HepG2 (cell line): ENCODE data around the gene BCAS3. TPM values are rescaled to one million over a fixed set of nuclear protein-coding genes. Genes with fewer than 3 reads are reported as not detected.

Experiments used
- ATF1 ChIP-seq: IDR thresholded peaks from 2 replicates; pipeline ENCODE4 v1.6.1; 2016; ENCODE audit warnings: mild to moderate bottlenecking, control low read depth
- BCLAF1 ChIP-seq: fragments of 450-650 bp; IDR thresholded peaks from 2 replicates; pipeline ENCODE4 v1.6.1; 2017; ENCODE audit warnings: mild to moderate bottlenecking
- GATAD1 ChIP-seq: IDR thresholded peaks from 2 replicates; pipeline ENCODE4 v1.6.1; 2016; ENCODE audit warnings: missing genetic modification reagents, missing compliant biosample characterization
- MAFF ChIP-seq: IDR thresholded peaks from 2 replicates; pipeline ENCODE4 v1.6.1; 2011; ENCODE audit warnings: low read depth, low read length, improper control_type of control experiment
- NR0B2 ChIP-seq: sonication (generic); formaldehyde crosslinking; IDR thresholded peaks from 2 replicates; pipeline ENCODE4 v1.4.0; 2020; ENCODE audit warnings: mild to moderate bottlenecking, missing genetic modification reagents
- PAXIP1 ChIP-seq: sonication (generic); formaldehyde crosslinking; conservative IDR thresholded peaks from 2 replicates; pipeline ENCODE4 v1.4.0; 2020; ENCODE audit warnings: mild to moderate bottlenecking, missing genetic modification reagents, moderate library complexity
- SOX6 ChIP-seq, 2 experiments: fragments of 450-650 bp in 1 of 2; sonication (generic) in 1 of 2; formaldehyde crosslinking in 1 of 2; IDR thresholded peaks; 2 replicates each; pipeline versions ENCODE4 v1.4.0 to v1.6.1; 2017 to 2020; ENCODE audit warnings: antibody characterized with exemption in 1 of 2, mild to moderate bottlenecking in 1 of 2, missing genetic modification reagents in 1 of 2
- ZBTB1 ChIP-seq: sonication (generic); formaldehyde crosslinking; IDR thresholded peaks from 2 replicates; pipeline ENCODE4 v1.4.0; 2020; ENCODE audit warnings: missing genetic modification reagents, borderline replicate concordance
- ZC3H4 ChIP-seq: sonication (generic); formaldehyde crosslinking; IDR thresholded peaks from 2 replicates; pipeline ENCODE4 v1.4.0; 2020; ENCODE audit warnings: missing genetic modification reagents, borderline replicate concordance
- ZFX ChIP-seq: sonication (generic); formaldehyde crosslinking; IDR thresholded peaks from 2 replicates; pipeline ENCODE4 v1.4.0; 2020; ENCODE audit warnings: mild to moderate bottlenecking, low read depth, missing genetic modification reagents, moderate library complexity
- ZKSCAN8 ChIP-seq: IDR thresholded peaks from 2 replicates; pipeline ENCODE4 v1.6.1; 2016; ENCODE audit warnings: borderline replicate concordance, missing genetic modification reagents, missing compliant biosample characterization
- ZMYM2 ChIP-seq: sonication (generic); formaldehyde crosslinking; IDR thresholded peaks from 2 replicates; pipeline ENCODE4 v1.8.0; 2022; ENCODE audit warnings: mild to moderate bottlenecking, missing genetic modification reagents
- ZNF142 ChIP-seq: sonication (generic); formaldehyde crosslinking; IDR thresholded peaks from 2 replicates; pipeline ENCODE4 v1.4.0; 2020; ENCODE audit warnings: missing genetic modification reagents
- ZNF24 ChIP-seq: fragments of 450-650 bp; IDR thresholded peaks from 2 replicates; pipeline ENCODE4 v1.6.1; 2017; ENCODE audit warnings: antibody characterized with exemption, mild to moderate bottlenecking
- ZNF713 ChIP-seq: sonication (generic); formaldehyde crosslinking; IDR thresholded peaks from 2 replicates; pipeline ENCODE4 v1.4.0; 2020; ENCODE audit warnings: mild to moderate bottlenecking, missing genetic modification reagents
- ZNF776 ChIP-seq: sonication (generic); formaldehyde crosslinking; IDR thresholded peaks from 2 replicates; pipeline ENCODE4 v1.4.0; 2020; ENCODE audit warnings: mild to moderate bottlenecking, missing genetic modification reagents
- polyA plus RNA-seq, 8 experiments: library from polyadenylated mRNA; depleted of rRNA in 3 of 8; stranded (reverse) in 7 of 8; unstranded in 1 of 8; fragments of >200 nt; fragmentation: Illumina TruSeq in 4 of 8; extraction: Trizol in 4 of 8; gene quantifications; 2 replicates each; pipeline versions ENCODE4 v1.2.1 to v1.2.3, GENCODE V29; 2011 to 2016; ENCODE audit warnings: low read depth in 4 of 8, missing spikeins in 1 of 8, mixed read lengths in 1 of 8; ENCODE audit not compliant: insufficient read depth in 1 of 8
- total RNA-seq, 5 experiments: library from RNA; depleted of rRNA; stranded (reverse); fragments of >200 nt; fragmentation: Illumina TruSeq; extraction: Trizol; gene quantifications; 2 replicates each; pipeline ENCODE4 v1.2.3, GENCODE V29; 2016; ENCODE audit warnings: low read depth in 1 of 5

BCAS3 gene
- total and polyA plus RNA-seq, 2 of the 13 experiments (the other 11 are each of a cell fraction or from before 2014, with no cell fraction given) = 10.7 to 11.2 TPM

- TF ChIP-seq ZNF142 (no peak), PAXIP1 (CRISPR knock-in tag) (0 out of 2 replicates have a peak, but pooled peaks have one; percentile 7), GATAD1 (CRISPR knock-in tag) (0 out of 2 replicates have a peak, but pooled peaks have one; percentile 17), ZMYM2 (CRISPR knock-in tag) (peak; percentile 85), ZKSCAN8 (CRISPR knock-in tag) (no peak), SOX6 (IDR thresholded peaks at IDR 0.05) (no peak), SOX6 (CRISPR knock-in tag; IDR thresholded peaks at IDR 0.05) (0 out of 2 replicates have a peak, but pooled peaks have one; percentile 6), ATF1 (CRISPR knock-in tag) (no peak), MAFF (peak; percentile 70; the same call in 1 of the 2 replicates), ZNF776 (CRISPR knock-in tag) (0 out of 2 replicates have a peak, but pooled peaks have one; percentile 47), NR0B2 (CRISPR knock-in tag) (peak; percentile 79; the same call in 1 of the 2 replicates), ZFX (CRISPR knock-in tag) (peak; percentile 73), BCLAF1 (no peak), ZBTB1 (CRISPR knock-in tag) (0 out of 2 replicates have a peak, but pooled peaks have one; percentile 46), ZC3H4 (CRISPR knock-in tag) (0 out of 2 replicates have a peak, but pooled peaks have one; percentile 17), ZNF24 (no peak), ZNF713 (CRISPR knock-in tag) (no peak)
Measured at GRCh38 chr17:61335105-61335844, 657.6 kb downstream of the BCAS3 start (continued).
